Stromal cell of bone marrow (primary cell): Measurements from ENCODE around the gene KCNMB2.
A peak's percentile ranks its signal among the peaks of the same experiment; 100 is the strongest.

Experiments
- DNase-seq: peaks from one replicate; pipeline ENCODE4 v3.0.0-alpha.2; 2012; ENCODE audit warnings: low read depth

KCNMB2 gene

DNA sequence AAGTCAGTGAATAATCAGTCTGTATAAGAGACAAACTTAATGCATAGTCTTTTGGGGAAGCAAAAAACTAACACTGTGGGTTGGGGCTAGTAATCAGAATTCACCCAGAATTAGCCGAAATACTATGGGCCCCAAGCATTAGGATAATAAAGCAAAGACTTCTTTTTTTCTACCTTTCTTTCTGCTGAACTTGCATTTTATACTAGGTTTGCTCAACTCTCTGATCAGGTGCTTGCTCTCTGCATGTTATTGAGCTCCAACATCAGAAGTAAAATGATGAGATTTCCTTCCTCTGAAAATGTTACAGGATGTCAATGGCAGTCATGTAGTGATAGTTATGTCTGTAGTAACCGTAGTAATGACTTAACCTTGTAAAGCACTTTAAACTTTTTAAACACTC, 216.6 kb downstream of the KCNMB2 start:
- no peak for DNase-seq

GRCh38 chr3:178754852-178755510, 218.7 kb downstream of the KCNMB2 start:
- DNase-seq, result no peak

DNA sequence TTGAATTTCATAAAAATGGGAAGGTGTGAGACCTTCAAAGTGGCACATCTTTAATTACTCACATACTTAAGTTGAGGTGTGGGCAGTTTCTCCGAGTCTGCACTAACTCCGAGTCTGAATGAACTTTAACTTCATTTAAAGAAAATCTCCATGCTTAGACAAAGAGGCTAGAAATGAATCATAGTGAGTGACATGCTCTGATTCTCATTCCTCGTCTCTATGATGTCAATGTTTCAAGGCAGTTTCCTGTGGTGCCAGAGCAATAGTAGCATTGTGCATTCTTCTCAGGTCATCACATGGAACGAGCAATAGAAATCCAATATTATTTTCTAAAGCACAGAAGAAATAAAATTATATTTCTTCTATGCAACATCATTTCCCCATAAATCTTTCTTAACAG, 224.8 kb downstream of the KCNMB2 start:
- DNase-seq, result no peak

GRCh38 chr3:178761461-178761860, 225.2 kb downstream of the KCNMB2 start:
- DNase-seq, result no peak

DNA sequence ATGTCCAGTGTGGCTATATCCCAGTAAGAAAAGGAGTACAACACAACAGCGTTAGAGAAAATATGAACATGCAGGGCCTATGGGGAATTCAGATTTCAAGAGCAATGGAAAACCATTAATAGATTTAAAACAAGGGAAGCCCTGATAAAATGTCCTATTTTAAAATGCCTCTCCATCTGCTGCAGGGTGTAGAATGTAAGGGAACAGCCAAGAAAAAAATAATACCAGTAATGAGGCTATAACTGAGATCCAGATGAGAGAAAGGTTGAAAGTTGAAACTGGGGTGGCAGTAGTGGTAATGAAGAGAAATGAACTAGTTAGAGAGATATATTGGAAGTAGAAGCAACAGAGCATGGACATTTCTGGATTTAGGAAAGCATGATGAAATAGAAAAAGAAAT, 226.1 kb downstream of the KCNMB2 start:
- no peak for DNase-seq

DNA sequence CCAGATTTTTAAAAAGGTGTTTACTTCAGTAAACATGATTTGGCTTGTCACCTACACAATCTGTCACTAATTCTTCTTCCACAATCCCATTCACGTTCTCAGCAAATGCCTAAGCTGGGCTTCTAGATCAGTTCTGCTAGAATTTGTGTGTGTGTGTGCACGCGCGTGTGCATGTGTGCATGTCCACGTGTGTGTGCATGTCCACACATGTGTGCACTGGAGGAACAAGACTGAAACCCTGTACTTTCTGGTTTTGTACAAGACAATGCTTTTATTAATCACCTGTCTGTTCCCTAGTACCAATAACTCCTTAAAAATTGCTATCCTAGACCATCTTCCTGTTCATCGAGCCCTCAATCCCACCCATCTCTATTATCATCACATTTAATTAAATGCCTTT, 229.2 kb downstream of the KCNMB2 start:
- no peak for DNase-seq

- no peak for DNase-seq
Observed at GRCh38 chr3:178767581-178767980, 231.3 kb downstream of the KCNMB2 start.

DNA sequence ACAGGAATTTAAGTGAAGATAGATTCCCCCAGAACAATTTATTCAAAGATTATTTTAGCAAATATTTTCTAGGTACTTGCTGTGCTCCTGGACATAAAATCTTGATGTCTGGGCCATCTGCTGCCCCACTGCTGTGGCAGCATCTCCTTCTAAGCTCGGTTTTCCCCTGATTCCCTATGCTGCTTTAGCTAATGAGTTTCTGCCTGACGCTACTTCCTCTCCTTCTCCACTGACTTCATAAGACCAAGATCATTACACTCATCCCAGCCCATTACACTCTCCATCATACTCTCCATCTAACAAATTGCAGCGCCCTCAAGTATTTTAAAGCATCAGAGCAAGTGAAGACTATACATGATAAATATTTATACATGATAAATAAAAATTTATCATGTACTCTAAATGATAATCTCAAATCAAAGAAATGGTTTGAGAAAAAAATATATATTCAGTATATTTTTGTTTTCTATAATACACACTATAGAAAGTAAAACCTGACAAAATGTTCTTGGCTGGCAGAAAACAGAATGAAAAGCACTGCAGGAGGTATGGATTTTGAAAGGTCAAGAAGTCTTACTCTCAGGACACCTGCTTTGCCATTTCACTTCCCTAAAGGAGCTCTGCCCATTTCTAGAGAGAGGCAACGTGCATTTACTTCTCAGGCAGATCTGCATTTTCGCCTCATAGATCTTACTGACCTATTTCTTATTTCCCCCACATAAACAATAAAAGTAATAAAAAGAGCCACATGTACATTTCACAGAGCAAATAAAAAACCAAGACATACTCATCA, 232.0 kb downstream of the KCNMB2 start:
- no peak for DNase-seq

DNA sequence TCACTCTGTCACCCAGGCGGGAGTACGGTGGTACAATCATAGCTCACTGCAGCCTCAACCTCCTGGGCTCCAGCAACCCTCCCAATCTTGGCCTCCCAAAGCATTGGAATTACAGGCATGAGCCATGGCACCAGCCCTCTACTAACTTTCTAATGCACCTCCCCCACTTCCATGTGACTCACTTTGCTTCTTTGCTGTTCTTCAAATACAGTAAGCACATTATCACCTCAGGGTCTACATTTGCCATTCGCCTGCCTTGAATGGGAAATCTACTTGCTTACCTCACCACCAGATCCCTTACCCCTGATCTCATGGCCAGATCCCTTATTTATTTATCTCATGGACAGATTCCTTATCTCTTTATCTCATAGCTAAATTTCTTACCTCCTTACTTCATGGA, 235.3 kb downstream of the KCNMB2 start:
- no peak for DNase-seq

- DNase-seq, result no peak
Observed at GRCh38 chr3:178772746-178773145, 236.5 kb downstream of the KCNMB2 start.

GRCh38 chr3:178773358-178773757, 237.1 kb downstream of the KCNMB2 start:
- DNase-seq, result no peak

DNA sequence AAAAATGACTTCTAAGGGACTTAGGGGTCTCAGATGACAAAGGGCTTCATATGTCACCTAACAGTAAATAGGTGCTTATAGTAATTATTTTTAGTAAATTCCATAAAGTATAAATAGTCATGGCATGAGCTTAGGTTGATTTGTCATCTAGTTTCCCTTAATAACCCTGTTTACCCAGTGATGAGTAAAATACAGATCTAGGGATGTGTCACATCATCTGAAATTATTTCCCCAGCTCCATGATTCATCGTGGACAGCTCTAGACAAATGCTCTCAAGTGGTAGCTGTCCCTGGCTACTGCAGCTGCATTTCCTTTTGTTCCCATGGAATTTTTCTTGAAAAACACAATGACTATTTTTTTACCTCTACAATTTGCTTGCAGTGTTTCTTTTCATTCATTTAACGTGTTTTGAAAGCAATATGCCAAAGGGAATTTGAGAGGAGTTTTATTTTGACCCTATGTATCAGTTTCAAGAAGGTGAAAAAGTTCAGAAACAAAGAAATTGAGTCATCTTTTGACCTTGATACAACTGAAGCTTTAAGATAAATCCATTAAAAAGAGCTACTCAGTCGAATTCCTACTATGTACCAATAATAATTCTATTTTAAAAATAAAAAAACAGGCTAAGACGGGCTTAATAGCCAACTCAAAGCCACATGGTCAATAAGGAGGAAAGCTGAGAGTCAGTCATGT, 241.6 kb downstream of the KCNMB2 start:
- peak; percentile 84 for DNase-seq

DNA sequence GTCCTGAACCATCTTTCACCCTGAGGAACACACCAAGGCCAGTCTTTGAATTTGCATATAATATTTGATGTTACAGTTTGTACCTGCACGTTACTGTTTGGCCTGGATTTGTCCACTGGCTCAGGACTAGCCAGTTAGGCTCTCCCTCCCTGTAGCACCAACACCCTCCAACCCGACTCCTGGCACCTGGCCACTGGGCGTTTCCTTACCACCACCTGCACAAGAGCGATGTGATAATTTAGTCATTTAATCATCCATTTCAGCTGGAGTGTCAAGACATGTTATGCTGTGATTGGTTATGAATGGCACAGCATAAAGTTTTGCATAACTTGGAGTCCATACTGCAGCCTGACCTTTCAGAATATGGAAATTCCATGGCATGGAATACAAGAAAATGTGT, 242.4 kb downstream of the KCNMB2 start:
- no peak for DNase-seq

GRCh38 chr3:178785961-178786360, 249.7 kb downstream of the KCNMB2 start:
- peak; percentile 6 for DNase-seq

- DNase-seq, result no peak
Observed at GRCh38 chr3:178787960-178788359, 251.7 kb downstream of the KCNMB2 start.

DNA sequence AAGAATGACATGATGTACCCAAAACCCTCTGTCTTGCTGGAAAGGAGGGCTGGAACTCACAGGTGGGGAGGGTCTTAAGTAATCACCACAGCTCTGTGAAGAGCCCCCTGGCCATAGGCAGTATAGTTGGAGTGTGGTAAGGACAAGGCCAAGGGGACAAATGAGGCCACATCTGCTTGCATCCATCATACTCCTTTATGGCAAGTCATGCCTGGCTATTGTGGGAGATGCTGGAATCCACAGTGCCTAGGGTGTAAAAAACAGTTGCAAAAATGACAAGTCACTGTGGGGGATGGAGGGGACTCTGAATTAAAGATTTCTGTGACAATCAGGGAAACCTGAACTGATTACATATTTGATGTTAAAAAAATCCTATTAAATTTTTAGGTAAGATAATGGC, 258.5 kb downstream of the KCNMB2 start:
- DNase-seq, result no peak

- DNase-seq, result no peak
Observed at GRCh38 chr3:178795349-178795748, 259.1 kb downstream of the KCNMB2 start.

GRCh38 chr3:178802259-178802658, 266.0 kb downstream of the KCNMB2 start:
- DNase-seq, result no peak

DNA sequence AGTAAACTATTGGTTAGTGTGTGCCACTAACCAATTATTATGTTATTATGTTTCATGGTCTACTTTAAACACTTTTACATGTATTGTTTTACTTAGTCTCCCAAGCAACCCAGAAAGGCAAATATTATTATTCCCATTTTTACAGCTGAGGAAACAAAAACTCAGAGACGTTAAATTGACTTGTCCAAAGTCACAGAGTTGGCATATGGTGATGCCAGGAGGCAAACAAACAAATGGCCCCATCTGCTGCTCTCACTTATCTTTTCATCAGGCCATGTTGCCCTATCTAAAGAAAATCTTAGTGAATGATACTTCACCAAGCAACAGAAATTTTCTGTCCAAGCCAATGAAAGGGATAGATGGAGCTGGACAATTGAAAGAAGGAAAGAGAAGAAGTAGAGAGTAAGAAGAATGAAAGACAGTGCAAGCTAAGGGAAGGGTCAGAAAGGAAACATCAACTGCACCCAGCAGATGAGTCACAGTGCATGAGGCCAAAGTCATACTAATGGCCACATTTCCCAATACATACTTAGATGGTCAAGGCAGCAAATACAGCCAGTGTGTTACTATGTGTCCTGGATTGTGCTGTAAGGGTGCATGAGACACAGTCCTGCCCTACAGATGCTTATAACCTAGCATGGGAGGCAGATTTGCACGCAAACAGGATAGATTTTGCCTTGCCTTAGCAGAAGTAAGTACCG, 266.9 kb downstream of the KCNMB2 start:
- DNase-seq, result peak; percentile 35

DNA sequence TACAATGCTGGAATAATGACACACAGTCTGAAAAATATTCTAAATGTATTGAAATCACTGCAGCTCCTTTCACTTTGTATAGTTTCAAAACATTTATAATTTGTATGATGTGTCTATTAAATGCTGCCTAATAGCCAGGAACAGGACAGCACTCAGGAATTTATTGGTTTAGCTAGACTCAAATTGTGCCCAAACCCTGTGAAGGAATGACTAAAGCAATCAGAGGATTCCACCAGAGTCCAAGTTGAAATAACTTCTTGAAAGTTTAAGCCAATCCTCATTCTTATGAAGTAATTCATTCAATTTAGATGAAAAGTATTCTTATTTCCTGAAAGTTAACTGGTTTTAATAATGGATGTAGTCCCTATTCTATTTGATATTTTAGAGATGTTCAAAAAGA, 268.4 kb downstream of the KCNMB2 start:
- DNase-seq, result peak; percentile 3

GRCh38 chr3:178805741-178806140, 269.5 kb downstream of the KCNMB2 start:
- DNase-seq, result no peak

DNA sequence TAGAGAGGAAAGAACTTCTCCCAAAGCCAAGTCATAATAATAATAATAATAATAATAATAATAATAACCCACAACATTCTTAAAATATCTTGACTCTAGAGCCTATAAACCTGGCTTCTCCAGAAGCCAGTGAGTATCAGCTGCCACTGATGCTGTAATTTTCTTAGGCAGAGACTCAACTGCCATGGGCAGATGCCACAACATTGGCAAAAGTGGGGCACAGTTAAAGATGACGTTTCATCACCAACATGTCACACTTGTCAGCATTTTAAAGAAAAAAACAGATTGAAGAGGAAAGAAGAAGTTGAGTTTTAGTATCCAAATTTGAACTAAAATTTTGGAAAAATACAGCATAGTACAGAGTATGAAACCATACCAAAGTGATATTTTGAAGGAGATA, 270.4 kb downstream of the KCNMB2 start:
- no peak for DNase-seq

DNA sequence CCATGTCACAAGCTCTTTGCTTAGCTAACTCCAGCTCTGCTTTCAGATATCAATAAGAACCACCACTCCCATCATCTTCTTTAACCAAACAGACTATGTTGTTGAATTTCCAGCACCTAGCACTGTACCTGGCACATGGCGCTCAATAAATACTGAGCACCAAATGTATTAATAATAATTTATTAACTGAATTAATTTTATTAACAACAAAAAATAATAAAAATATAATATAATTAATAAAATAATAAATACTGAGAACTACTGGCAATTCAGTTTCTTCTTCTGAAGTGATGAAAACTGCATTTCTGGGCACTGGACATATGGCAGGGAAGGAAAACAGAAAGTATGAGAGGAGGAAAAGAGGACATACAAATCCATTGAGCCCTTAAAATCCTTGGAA, 271.5 kb downstream of the KCNMB2 start:
- DNase-seq, result no peak
